ENCODE data around the gene SPZ1. TPM values are rescaled to one million over a fixed set of nuclear protein-coding genes. Genes with fewer than 3 reads are reported as not detected.
"Not testable (repeated sequence)": the region's sequence is repeated elsewhere in the genome, so short reads cannot be mapped to it uniquely, and the experiment has no call there.

SPZ1 gene
- total RNA-seq, 2 experiments from 2014 or later: not detected

- ChIA-PET CTCF (no interaction called here), POLR2A (no interaction called here)
Observed at GRCh38 chr5:80324912-80325311, 5.1 kb downstream of the SPZ1 start.

GRCh38 chr5:80326468-80326867, 6.7 kb downstream of the SPZ1 start:
- ChIA-PET POLR2A (no interaction called here), CTCF (no interaction called here)

DNA sequence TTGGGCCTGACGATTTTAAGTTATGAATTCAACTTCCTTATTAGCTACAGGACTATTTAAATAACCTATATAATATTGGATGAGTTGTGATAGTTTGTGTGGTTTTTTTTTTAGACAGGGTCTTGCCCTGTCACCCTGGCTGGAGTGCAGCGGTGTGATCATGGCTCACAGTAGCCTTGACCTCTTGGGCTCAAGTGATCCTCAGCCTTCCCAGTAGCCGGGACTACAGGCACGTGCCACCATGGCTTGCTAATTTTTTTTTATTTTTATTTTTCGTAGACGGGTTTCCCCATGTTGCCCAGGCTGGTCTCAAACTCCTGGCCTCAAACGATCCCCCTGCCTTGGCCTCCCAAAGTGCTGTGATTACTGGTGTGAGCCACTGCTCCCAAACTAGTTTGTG, 17.6 kb downstream of the SPZ1 start:
- ChIA-PET CTCF (no interaction called here), POLR2A (no interaction called here)

GRCh38 chr5:80339116-80339515, 19.3 kb downstream of the SPZ1 start:
- POLR2A ChIA-PET: no interaction called here

DNA sequence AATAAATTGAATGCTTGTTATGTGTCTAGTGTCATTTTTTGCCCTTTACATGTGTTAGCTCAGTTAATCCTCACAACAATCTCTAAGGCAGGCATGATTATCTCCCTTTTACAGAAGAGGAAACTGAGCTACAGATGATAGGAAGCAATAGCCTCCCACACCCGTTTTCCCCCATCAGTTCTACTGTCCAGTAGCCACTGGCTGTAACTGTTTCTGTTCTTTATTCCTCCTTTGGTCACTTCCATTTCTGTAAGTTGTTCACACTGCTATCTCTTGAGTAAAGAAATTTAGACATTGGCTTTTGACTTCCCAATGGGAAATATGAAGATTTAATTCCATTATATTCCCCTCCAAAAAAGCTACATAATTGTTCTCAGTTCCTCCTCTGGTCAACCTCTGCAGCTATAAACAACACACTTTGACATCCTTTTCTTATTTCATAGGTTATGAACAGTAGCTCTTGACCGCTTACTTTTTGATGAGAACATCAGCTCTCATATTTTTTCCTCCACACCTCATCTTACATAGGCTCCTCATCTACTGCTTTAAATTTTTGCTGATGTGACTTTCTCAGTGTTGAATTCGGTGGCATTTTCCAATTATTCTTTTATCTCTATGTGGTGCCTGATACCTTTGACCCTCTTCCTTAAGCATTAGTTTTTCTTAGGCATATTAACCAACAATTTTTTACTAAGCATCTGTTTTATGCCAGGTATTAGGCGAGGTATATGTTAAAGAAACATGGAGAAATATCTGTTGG, 21.4 kb downstream of the SPZ1 start:
- CTCF ChIA-PET: interaction anchor here (0.7 kb wide), 1 partner anchor 33 kb away, joined by 3 read pairs; no protein-coding TSS in a partner anchor
- POLR2A ChIA-PET: no interaction called here

More at GRCh38 chr5:80339116-80339515, 19.3 kb downstream of the SPZ1 start:
- CTCF ChIA-PET: interaction anchor here (0.6 kb wide), 1 partner anchor 60 kb away, joined by 3 read pairs; no protein-coding TSS in a partner anchor

DNA sequence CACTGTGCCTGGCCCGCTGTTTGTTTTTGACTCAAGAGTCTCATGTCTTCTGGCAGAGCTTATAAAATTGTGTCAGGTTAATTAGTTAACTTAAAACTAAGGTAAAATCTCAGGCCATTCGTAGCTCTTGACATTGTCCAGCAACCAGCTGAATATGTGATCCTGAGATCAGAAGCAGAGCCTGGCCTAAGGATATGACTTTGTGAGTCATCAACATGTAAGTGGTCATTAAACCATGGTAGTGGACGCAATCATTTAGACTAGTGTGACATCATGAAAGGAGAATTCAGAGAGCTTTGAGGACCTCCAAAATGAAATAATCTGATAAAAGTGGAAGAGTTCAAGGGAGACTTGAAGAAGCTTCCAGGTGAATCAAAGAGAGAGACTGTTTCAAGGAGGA, 23.3 kb downstream of the SPZ1 start:
- POLR2A ChIA-PET: no interaction called here
- CTCF ChIA-PET: no interaction called here

- CTCF ChIA-PET: interaction anchor here (0.6 kb wide), 1 partner anchor 39 kb away, joined by 4 read pairs; no protein-coding TSS in a partner anchor
- POLR2A ChIA-PET: no interaction called here
Observed at GRCh38 chr5:80346055-80346454, 26.3 kb downstream of the SPZ1 start.

DNA sequence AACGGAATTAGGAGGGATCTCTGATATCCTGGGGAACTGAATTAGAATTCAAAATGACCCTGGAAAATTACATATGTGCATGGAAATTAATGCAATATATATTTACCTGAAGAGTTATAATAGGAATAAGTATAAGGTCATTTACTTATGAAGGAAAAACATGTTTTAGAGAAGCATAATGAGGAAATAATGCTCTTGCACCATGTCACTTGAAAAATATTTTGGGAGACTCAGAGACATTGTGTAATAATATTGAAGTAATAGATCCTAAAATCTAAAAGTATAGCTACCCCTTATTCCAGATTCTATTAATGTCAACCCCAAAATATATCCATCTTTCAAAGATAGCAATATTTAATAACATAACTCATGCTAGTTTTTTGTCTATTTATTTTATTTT, 28.4 kb downstream of the SPZ1 start:
- POLR2A ChIA-PET: no interaction called here
- CTCF ChIA-PET: no interaction called here

DNA sequence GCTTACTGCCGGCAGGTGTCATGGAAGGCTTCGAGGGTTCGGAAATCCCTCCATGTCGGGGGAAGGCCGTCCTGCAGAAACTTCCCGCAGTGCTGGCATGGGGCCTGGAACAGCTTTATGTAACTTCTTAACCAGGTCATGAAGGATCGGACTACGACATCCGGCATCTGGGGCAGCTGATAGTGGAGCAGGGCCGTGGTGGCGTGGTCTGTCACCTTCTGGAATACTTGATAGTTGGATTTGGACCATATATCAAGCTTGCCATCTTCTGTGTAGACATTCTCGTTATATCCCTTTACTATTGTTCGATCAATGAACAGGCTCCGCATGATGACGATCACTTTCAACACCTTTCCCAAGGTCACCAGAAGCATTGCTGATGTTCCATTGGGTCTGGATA, 31.2 kb downstream of the SPZ1 start:
- CTCF ChIA-PET: not testable (repeated sequence)

GRCh38 chr5:80355686-80356085, 35.9 kb downstream of the SPZ1 start:
- ChIA-PET CTCF (no interaction called here), POLR2A (no interaction called here)

More for the DNA sequence above, 31.2 kb downstream of the SPZ1 start:
- POLR2A ChIA-PET: not testable (repeated sequence)

- ChIA-PET POLR2A (no interaction called here), CTCF (no interaction called here)
Observed at GRCh38 chr5:80357671-80358070, 37.9 kb downstream of the SPZ1 start.

DNA sequence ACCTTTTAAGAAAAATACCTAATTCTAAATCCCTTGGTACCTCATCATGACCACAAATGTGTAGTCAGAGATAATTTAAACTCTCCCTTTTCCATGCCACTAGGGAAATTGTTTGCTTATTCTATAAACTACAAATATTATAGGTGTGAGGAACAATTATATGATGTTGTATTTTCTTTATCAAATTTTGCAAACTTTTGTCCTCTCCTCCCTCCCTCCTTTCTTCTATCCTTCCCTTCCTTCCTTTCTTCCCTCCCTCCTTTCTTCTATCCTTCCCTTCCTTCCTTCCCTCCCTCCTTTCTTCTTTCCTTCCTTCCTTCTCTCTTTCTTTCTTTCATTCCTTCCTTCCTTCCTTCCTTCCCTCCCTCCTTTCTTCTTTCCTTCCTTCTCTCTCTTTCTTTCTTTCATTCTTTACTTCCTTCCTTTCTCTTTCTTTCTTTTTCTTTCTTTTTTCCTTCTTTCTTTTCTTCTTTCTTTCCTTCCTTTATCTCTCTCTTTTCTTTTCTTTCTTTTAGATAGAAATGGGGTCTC, 41.2 kb downstream of the SPZ1 start:
- ChIA-PET CTCF (no interaction called here), POLR2A (no interaction called here)

DNA sequence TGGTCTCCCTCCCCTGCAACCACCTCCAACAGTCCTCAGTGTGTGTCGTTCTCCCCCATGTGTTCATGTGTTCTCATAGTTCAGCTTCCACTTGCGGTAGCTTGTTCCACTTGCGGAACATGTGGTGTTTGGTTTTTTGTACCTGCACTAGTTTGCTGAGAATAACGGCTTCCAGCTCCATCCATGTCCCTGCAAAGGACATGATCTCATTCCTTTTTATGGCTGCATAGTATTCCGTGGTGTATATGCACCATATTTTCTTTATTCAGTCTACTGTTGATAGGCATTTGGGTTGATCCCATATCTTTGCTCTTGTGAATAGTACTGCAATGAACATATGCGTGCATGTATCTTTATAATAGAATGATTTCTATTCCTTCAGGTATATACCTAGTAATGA, 45.1 kb downstream of the SPZ1 start:
- ChIA-PET POLR2A (no interaction called here), CTCF (no interaction called here)

GRCh38 chr5:80368661-80369480, 49.1 kb downstream of the SPZ1 start:
- CTCF ChIA-PET: no interaction called here
- POLR2A ChIA-PET: no interaction called here

- ChIA-PET CTCF (no interaction called here), POLR2A (no interaction called here)
Observed at GRCh38 chr5:80369521-80369920, 49.7 kb downstream of the SPZ1 start.

GRCh38 chr5:80370390-80370789, 50.6 kb downstream of the SPZ1 start:
- ChIA-PET CTCF (no interaction called here), POLR2A (no interaction called here)

Other genes starting within 250 kb of the SPZ1 start
- 10 to 100 TPM; 26.5 to 27.8 TPM for gene SERINC5, start 64.0 kb upstream of the SPZ1 start, total RNA-seq
- 10 to 100 TPM in 1 of 2 experiments, 1 to 10 TPM in 1; 9.2 to 16.3 TPM for gene ZFYVE16, start 88.1 kb downstream of the SPZ1 start, total RNA-seq
- under 1 TPM; 0.10 to 0.42 TPM for gene FAM151B, start 168.1 kb downstream of the SPZ1 start, total RNA-seq